HG03354 (cell line): ENCODE results near the gene FIP1L1.
"Not testable (repeated sequence)": the region's sequence is repeated elsewhere in the genome, so short reads cannot be mapped to it uniquely, and the experiment has no call there.

ENCODE experiments used
- ATAC-seq: cut with Tn5 transposase; IDR thresholded peaks from one replicate; pipeline ENCODE4 v1.9.1; 2021; ENCODE audit warnings: mild to moderate bottlenecking; ENCODE audit not compliant: unreplicated experiment, poor library complexity, severe bottlenecking

The FIP1L1 gene, protein sequence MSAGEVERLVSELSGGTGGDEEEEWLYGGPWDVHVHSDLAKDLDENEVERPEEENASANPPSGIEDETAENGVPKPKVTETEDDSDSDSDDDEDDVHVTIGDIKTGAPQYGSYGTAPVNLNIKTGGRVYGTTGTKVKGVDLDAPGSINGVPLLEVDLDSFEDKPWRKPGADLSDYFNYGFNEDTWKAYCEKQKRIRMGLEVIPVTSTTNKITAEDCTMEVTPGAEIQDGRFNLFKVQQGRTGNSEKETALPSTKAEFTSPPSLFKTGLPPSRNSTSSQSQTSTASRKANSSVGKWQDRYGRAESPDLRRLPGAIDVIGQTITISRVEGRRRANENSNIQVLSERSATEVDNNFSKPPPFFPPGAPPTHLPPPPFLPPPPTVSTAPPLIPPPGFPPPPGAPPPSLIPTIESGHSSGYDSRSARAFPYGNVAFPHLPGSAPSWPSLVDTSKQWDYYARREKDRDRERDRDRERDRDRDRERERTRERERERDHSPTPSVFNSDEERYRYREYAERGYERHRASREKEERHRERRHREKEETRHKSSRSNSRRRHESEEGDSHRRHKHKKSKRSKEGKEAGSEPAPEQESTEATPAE

GRCh38 chr4:53377319-53378170, at the start of gene FIP1L1:
Gene FIP1L1 (plus strand): TSS chr4:53377641. CDS start chr4:53377839, 198 bp downstream.
- ATAC-seq = peak; percentile 87

DNA sequence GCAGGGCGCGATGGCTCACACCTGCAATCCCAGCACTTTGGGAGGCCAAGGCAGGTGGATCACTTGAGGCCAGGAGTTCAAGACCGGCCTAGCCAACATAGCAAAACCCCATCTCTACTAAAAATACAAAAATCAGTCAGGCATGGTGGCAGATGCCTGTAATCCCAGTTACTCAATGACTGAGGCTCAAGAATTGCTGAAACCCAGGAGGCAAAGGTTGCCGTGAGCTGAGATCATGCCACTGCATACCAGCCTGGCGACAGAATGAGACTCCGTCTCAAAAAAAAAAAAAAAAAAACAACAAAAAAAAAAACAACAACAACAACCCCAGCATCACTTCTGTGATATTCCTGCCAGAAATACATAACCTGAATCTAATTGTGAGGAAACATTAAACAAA, 42.5 kb upstream of the FIP1L1 start:
- not testable (repeated sequence) for ATAC-seq

GRCh38 chr4:53340145-53340544, 37.3 kb upstream of the FIP1L1 start:
- not testable (repeated sequence) for ATAC-seq

DNA sequence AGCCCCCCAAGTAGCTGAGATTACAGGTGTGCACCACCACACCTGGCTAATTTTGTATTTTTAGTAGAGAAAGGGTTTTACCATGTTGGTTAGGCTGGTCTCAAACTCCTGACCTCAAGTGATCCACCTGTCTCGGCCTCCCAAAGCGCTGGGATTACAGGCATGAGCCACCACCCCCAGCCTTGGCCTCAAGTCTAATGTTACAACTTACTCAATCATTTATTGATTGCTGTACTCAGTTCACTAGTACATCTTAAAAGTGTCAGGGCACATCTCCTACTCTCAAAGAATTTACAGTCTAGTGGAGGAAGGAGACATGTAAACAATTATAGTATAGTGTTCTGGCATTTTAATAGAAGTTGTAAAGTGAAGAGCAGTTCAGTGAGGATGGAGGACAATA, 31.0 kb upstream of the FIP1L1 start:
- ATAC-seq = not testable (repeated sequence)

DNA sequence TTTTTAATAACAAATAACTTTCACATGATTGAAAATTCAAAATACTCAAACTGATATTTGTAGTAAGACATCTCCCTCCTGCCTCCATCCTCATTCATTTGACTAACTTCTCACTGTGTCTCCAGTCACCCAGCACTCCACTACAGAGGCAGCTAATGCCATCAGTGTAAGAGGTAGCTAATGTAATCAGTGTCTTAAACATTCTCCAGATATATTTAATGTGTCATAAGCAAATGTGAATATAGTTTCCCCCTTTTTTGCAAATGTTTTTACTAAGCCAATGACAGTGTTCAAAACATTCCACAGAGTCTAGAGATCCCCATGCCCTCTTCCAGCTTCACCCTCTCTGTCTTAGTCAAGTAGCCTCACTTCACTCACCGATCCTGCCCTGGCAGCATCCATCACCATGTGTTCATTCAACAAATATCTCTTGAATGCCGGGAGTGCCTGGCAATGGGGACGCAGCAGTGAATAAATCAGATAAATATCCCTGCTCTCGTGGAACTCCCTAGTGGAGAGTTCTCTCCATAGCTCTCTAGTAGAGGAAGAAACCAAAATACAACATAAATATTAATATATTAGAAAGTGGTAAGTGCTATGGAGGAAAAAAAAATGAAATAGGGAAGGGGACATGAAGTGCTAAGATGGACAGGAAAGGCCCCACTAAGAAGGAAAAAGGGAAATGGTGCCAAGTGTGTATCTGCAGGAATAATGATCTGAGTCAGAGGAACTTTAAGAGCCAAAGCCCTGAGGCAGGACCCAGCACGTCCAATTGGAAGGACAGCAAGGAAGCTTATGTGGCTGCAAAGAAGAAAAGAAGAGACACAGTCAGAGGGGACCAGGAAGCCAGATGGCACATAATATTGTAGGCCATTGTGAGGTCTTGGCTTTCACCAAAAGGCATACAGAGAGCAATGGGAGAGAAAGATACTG, 30.3 kb upstream of the FIP1L1 start:
- no peak for ATAC-seq

DNA sequence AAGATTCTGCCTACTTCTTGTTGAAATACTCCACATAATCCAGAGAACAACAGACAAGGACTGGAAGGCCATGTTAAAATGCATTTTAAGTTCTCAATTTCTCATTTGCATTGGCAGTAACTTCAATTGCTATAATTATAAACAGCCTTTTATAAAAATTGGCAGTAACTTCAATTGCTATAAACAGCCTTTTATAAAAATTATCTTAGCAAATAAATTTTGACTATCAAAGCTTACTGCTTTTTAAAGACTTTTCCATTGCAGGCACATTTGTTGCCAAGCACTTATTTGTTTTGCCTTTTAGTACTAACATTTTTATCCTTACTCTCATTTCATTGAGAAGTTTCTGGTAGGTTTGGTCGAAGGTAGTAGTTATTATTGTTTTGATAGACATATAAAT, 29.4 kb upstream of the FIP1L1 start:
- ATAC-seq = no peak

GRCh38 chr4:53349091-53349491, 28.4 kb upstream of the FIP1L1 start:
- no peak for ATAC-seq

- ATAC-seq = no peak
Observed at GRCh38 chr4:53354012-53354722, 23.3 kb upstream of the FIP1L1 start.

DNA sequence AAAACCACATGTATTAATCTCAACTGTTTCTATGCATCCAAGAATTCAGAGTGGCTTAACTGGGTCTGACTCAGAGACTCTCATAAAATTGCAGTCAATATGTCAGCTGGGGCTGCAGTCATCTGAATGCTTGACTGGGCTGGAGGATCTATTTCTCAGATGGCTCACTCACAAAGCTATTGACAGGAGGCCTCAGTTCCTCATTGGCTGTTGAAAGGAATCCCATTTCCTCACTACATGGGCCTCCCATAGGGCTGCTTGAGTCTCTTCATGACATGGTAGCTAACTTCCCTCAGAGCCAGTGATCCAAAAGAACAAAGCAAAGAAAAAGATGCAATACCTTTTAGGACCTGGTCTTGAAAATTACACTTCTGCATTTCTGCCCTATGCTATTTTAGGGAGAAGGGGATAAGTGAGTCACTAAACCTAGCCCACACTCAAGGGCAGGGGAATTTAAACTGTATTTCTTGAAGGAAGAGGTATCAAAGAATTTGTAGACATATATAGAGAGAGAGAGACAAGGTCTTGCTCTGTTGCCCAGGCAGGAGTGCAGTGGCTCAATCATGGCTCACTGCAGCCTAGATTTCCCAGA, 21.4 kb upstream of the FIP1L1 start:
- ATAC-seq = no peak

DNA sequence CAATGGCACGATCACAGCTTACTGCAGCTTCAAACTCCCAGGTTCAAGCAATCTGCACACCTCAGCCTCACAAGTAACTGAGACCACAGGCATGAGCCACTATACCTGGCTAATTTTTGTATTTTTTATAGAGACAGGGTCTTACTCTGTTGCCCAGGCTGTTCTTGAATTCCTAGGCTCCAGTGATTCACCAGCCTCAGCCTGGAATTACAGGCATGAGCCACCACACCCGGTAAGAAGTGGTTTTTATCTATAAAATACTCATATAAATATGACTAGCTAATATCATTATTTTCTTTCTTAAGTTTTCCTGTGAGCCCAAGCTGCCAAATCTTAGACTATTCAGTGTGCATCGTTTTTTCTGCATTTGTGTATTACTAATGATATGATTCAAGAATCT, 16.0 kb upstream of the FIP1L1 start:
- no peak for ATAC-seq

DNA sequence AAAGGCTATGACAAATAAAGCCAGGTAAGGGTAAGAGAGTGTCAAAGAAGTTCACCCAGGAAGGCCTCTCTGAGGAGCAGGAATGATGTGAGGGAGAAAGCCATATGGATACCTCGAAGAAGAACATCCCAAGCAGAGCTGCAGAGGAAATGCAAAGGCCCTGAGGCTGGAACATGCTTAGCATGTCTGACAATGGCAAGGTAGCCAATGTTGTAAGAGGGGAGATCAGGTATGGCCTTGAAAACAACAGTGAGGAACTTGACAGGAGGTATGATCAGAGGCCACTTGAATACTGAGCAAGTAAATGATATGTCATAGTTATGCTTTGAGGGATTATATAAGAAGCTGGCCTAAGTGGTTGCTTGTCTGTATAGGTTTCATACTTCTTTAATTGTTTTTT, 15.3 kb upstream of the FIP1L1 start:
- no peak for ATAC-seq

DNA sequence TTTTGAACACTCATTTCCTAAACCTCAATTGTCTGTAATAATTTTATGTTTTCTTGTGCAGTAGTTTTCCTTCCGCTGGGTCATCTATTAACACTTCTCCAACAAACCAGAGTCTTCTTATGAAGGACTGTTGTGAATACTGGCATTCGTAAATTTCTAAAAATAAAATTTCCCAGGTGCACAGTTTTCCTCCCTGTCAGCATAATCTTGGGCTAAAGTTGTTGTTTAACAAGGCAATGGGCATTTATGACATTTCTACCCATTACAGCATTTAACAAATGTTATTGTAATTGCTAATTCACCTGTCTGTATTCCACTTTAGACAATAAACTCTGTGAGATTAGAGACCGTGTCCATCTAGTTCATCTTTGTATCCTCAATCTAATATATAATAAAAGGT, 12.8 kb upstream of the FIP1L1 start:
- no peak for ATAC-seq

- ATAC-seq = peak; percentile 16
Observed at GRCh38 chr4:53365121-53365485, 12.3 kb upstream of the FIP1L1 start.

- ATAC-seq = peak; percentile 98
Observed at GRCh38 chr4:53365486-53366300, 11.7 kb upstream of the FIP1L1 start, which contains the start of gene SCFD2. Gene SCFD2 (minus strand): TSS chr4:53366061.

DNA sequence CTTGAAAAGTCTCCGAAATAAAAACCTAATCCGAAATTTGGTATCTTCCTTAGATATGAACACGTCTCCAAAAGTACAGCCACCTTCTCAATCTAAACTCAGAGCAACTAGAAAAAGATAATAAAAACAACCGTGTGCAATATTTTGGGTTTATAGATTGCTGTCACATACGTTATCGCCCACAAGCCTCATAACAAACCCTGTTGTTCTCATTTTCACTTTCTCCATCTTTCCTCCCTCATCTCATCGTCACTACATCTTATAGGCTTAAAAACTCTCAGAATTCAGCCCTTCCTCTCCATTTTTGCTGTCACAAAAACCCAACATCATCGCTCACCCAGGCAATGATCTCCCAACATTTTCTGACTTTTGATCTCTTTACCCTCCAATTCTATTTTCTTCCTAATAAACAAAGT, 11.1 kb upstream of the FIP1L1 start:
- ATAC-seq = peak; percentile 39

- no peak for ATAC-seq
Observed at GRCh38 chr4:53367721-53368120, 9.7 kb upstream of the FIP1L1 start.

- no peak for ATAC-seq
Observed at GRCh38 chr4:53371049-53371448, 6.4 kb upstream of the FIP1L1 start.
